ENCODE data around the gene TCTN3.
"Not testable (repeated sequence)": the region's sequence is repeated elsewhere in the genome, so short reads cannot be mapped to it uniquely, and the experiment has no call there.

The TCTN3 gene

GRCh38 chr10:95683966-95684365 lies 9.8 kb downstream of the TCTN3 start:
- no peak for DNase-seq

GRCh38 chr10:95675403-95676116 lies 18.2 kb downstream of the TCTN3 start:
- DNase-seq: no peak

GRCh38 chr10:95674643-95675042 lies 19.1 kb downstream of the TCTN3 start:
- no peak for DNase-seq

GRCh38 chr10:95672641-95673040 lies 21.1 kb downstream of the TCTN3 start:
- not testable (repeated sequence) for DNase-seq

GRCh38 chr10:95664543-95664942 lies 29.2 kb downstream of the TCTN3 start:
- no peak for DNase-seq

GRCh38 chr10:95663496-95663895 lies 30.2 kb downstream of the TCTN3 start:
- DNase-seq: no peak

GRCh38 chr10:95661818-95662217 lies 31.9 kb downstream of the TCTN3 start:
- DNase-seq: no peak

- DNase-seq: no peak
Measured at GRCh38 chr10:95660283-95660682, 33.4 kb downstream of the TCTN3 start.

GRCh38 chr10:95657250-95657649 lies 36.5 kb downstream of the TCTN3 start:
- no peak for DNase-seq

GRCh38 chr10:95656291-95657164 lies 37.2 kb downstream of the TCTN3 start, which contains the start of gene ALDH18A1:
TSS of gene ALDH18A1 (minus strand) at chr10:95656711. CDS start at chr10:95653377, 3,334 bp downstream.
- peak; percentile 96 for DNase-seq

- DNase-seq: peak; percentile 63
Measured at GRCh38 chr10:95655571-95656290, 38.0 kb downstream of the TCTN3 start.

- DNase-seq: no peak
Measured at GRCh38 chr10:95653895-95654294, 39.8 kb downstream of the TCTN3 start.

GRCh38 chr10:95651346-95652060 lies 42.2 kb downstream of the TCTN3 start:
- DNase-seq: no peak

GRCh38 chr10:95650232-95650631 lies 43.5 kb downstream of the TCTN3 start:
- no peak for DNase-seq

GRCh38 chr10:95648138-95648537 lies 45.6 kb downstream of the TCTN3 start:
- no peak for DNase-seq

GRCh38 chr10:95646160-95646559 lies 47.6 kb downstream of the TCTN3 start:
- DNase-seq: no peak

GRCh38 chr10:95644901-95645300 lies 48.8 kb downstream of the TCTN3 start:
- no peak for DNase-seq

GRCh38 chr10:95640891-95641315 lies 52.8 kb downstream of the TCTN3 start:
- DNase-seq: no peak

GRCh38 chr10:95637911-95638310 lies 55.8 kb downstream of the TCTN3 start:
- DNase-seq: no peak

GRCh38 chr10:95637140-95637539 lies 56.6 kb downstream of the TCTN3 start:
- no peak for DNase-seq

GRCh38 chr10:95635319-95635733 lies 58.4 kb downstream of the TCTN3 start:
- no peak for DNase-seq

- no peak for DNase-seq
Measured at GRCh38 chr10:95628786-95629185, 64.9 kb downstream of the TCTN3 start.

GRCh38 chr10:95626500-95626899 lies 67.2 kb downstream of the TCTN3 start:
- no peak for DNase-seq
